GM12878 (cell line): Measurements from ENCODE around the gene IFT22. TPM values are rescaled to one million over a fixed set of nuclear protein-coding genes. Genes with fewer than 3 reads are reported as not detected.

Experiments
- ATAC-seq: fragments of 200-7000 bp; cut with Tn5 transposase; 3 replicates; pipeline ENCODE4 v1.9.1; 2020; ENCODE audit warnings: mild to moderate bottlenecking, moderate library complexity
- BruUV-seq: library from RNA; stranded (reverse); fragments of 400-500 nt; replicated peaks from 2 replicates; lab custom pipeline; 2021; lab: Mats Ljungman, UMichigan
- CTCF ChIA-PET: fragments of 300-600 bp; sonication (Branson Sonifier 250); formaldehyde crosslinking; extraction: SDS; loops from one replicate; lab custom pipeline; 2021; ENCODE audit warnings: inconsistent platforms; lab: Yijun Ruan, JAX
- POLR2A ChIA-PET: fragments of 350-600 bp; formaldehyde crosslinking; extraction: SDS; loops from one replicate; lab custom pipeline; 2021; ENCODE audit warnings: inconsistent platforms; lab: Charles Lee
- RAD21 ChIA-PET: fragments of 300-600 bp; sonication (Branson Sonifier 250); formaldehyde crosslinking; loops from one replicate; lab custom pipeline; 2023; ENCODE audit warnings: antibody characterized with exemption; ENCODE audit not compliant: unreplicated experiment; lab: Charles Lee
- SMC1A ChIA-PET: fragments of 300-600 bp; sonication (Branson Sonifier 250); formaldehyde crosslinking; loops from one replicate; lab custom pipeline; 2023; ENCODE audit not compliant: unreplicated experiment, uncharacterized antibody; lab: Charles Lee
- DNase-seq: peaks from one replicate; pipeline ENCODE4 v3.0.0-alpha.2; 2011; ENCODE audit warnings: low read depth, low spot score
- FAIRE-seq: peaks from 3 replicates; lab custom pipeline; 2011; peaks lifted over from hg19 to GRCh38; lab: Jason Lieb, UNC
- H2AFZ ChIP-seq: 2 replicates; pipeline ENCODE4 v1.6.0; 2011; ENCODE audit warnings: low read depth, low read length, control low read depth; ENCODE audit not compliant: control insufficient read depth
- H3K27ac ChIP-seq: 2 replicates; pipeline ENCODE4 v1.5.1; 2011; ENCODE audit warnings: control low read depth; ENCODE audit not compliant: control insufficient read depth, insufficient read depth
- H3K27me3 ChIP-seq, 2 experiments: replicated peaks in 1 of 2; 2 replicates each; pipeline versions ENCODE4 v1.6.0 to v1.6.1; 2011; ENCODE audit warnings: low read length in 1 of 2; ENCODE audit not compliant: control insufficient read depth in 2 of 2, insufficient read depth in 2 of 2
- H3K36me3 ChIP-seq, 2 experiments: 2 replicates each; pipeline ENCODE4 v1.5.1; 2011; ENCODE audit warnings: low read length in 1 of 2; ENCODE audit not compliant: control insufficient read depth in 2 of 2, insufficient read depth in 2 of 2
- H3K4me1 ChIP-seq: 2 replicates; pipeline ENCODE4 v1.6.1; 2011; ENCODE audit warnings: mild to moderate bottlenecking, low read length, moderate library complexity, mixed read lengths; ENCODE audit not compliant: control insufficient read depth, insufficient read depth
- H3K4me2 ChIP-seq: 2 replicates; pipeline ENCODE4 v1.6.0; 2011; ENCODE audit warnings: control low read depth; ENCODE audit not compliant: control insufficient read depth, insufficient read depth
- H3K4me3 ChIP-seq: fragments of 200-600 bp; sonication (generic); 2 replicates; pipeline ENCODE4 v1.5.1; 2016
- H3K79me2 ChIP-seq: 2 replicates; pipeline ENCODE4 v1.6.0; 2011; ENCODE audit warnings: low read length; ENCODE audit not compliant: control insufficient read depth, insufficient read depth
- H3K9ac ChIP-seq: 2 replicates; pipeline ENCODE4 v1.8.0; 2011; ENCODE audit warnings: low read length, control low read depth, mixed read lengths; ENCODE audit not compliant: control insufficient read depth, insufficient read depth
- H3K9me3 ChIP-seq: replicated peaks from 3 replicates; pipeline ENCODE4 v1.5.1; 2011; ENCODE audit warnings: mild to moderate bottlenecking, low read length; ENCODE audit not compliant: control insufficient read depth, insufficient read depth
- H4K20me1 ChIP-seq: 2 replicates; pipeline ENCODE4 v1.6.0; 2011; ENCODE audit not compliant: control insufficient read depth, insufficient read depth
- ATF7 ChIP-seq: fragments of 450-650 bp; IDR thresholded peaks from 2 replicates; pipeline ENCODE4 v1.6.1; 2016; ENCODE audit warnings: low read depth, mild to moderate bottlenecking
- BCLAF1 ChIP-seq: fragments of 450-650 bp; IDR thresholded peaks from 2 replicates; pipeline ENCODE4 v1.6.1; 2017; ENCODE audit warnings: antibody characterized with exemption, mild to moderate bottlenecking, moderate library complexity
- CHD1 ChIP-seq: IDR thresholded peaks from 2 replicates; pipeline ENCODE4 v1.6.1; 2012; ENCODE audit warnings: low read depth, low read length, improper control_type of control experiment
- CHD4 ChIP-seq: fragments of 200-600 bp; sonication (generic); IDR thresholded peaks from 2 replicates; pipeline ENCODE4 v1.6.1; 2016; ENCODE audit warnings: mild to moderate bottlenecking
- CTCF ChIP-seq, 3 experiments: IDR thresholded peaks in 2 of 3; conservative IDR thresholded peaks in 1 of 3; 2 replicates each; pipeline ENCODE4 v1.5.1; 2011; ENCODE audit warnings: low read depth in 3 of 3, low read length in 3 of 3, mild to moderate bottlenecking in 3 of 3, control low read depth in 2 of 3, moderate library complexity in 2 of 3, inconsistent platforms in 1 of 3, mixed read lengths in 1 of 3; ENCODE audit not compliant: control insufficient read depth in 2 of 3, insufficient read depth in 1 of 3; ENCODE audit errors: extremely low read depth in 1 of 3
- FOXK2 ChIP-seq: fragments of 450-650 bp; IDR thresholded peaks from 2 replicates; pipeline ENCODE4 v1.6.1; 2017; ENCODE audit warnings: mild to moderate bottlenecking, moderate library complexity
- HDGF ChIP-seq: fragments of 450-650 bp; IDR thresholded peaks from 2 replicates; pipeline ENCODE4 v1.6.1; 2016; ENCODE audit warnings: antibody characterized with exemption
- IKZF1 ChIP-seq: fragments of 450-650 bp; conservative IDR thresholded peaks from 2 replicates; pipeline ENCODE4 v1.6.1; 2017; ENCODE audit warnings: antibody characterized with exemption, mild to moderate bottlenecking
- IKZF2 ChIP-seq, 2 experiments: fragments of 450-650 bp; IDR thresholded peaks; 2 replicates each; pipeline ENCODE4 v1.6.1; 2017; ENCODE audit warnings: mild to moderate bottlenecking in 2 of 2, moderate library complexity in 2 of 2
- IRF5 ChIP-seq: fragments of 450-650 bp; IDR thresholded peaks from 2 replicates; pipeline ENCODE4 v1.6.1; 2017; ENCODE audit warnings: borderline replicate concordance
- JUND ChIP-seq: IDR thresholded peaks from 2 replicates; pipeline ENCODE4 v1.6.1; 2012; ENCODE audit warnings: low read depth, mild to moderate bottlenecking, low read length, improper control_type of control experiment, moderate library complexity
- MTA2 ChIP-seq: fragments of 450-650 bp; IDR thresholded peaks from 2 replicates; pipeline ENCODE4 v1.6.1; 2016; ENCODE audit warnings: low read depth, mild to moderate bottlenecking, moderate library complexity
- MTA3 ChIP-seq: IDR thresholded peaks from 2 replicates; pipeline ENCODE4 v1.6.1; 2012; ENCODE audit warnings: low read length, inconsistent platforms, borderline replicate concordance
- NKRF ChIP-seq: fragments of 450-650 bp; conservative IDR thresholded peaks from 2 replicates; pipeline ENCODE4 v1.6.1; 2017; ENCODE audit warnings: mild to moderate bottlenecking, moderate library complexity
- SIN3A ChIP-seq: IDR thresholded peaks from 2 replicates; pipeline ENCODE4 v1.6.1; 2012; ENCODE audit warnings: low read depth, low read length, improper control_type of control experiment
- SMARCA5 ChIP-seq: fragments of 450-650 bp; IDR thresholded peaks from 2 replicates; pipeline ENCODE4 v1.6.1; 2017; ENCODE audit warnings: mild to moderate bottlenecking
- TCF3 ChIP-seq: IDR thresholded peaks from 2 replicates; pipeline ENCODE4 v1.6.1; 2012; ENCODE audit warnings: low read depth, mild to moderate bottlenecking, low read length, borderline replicate concordance; ENCODE audit not compliant: insufficient read depth
- WRNIP1 ChIP-seq: IDR thresholded peaks from 2 replicates; pipeline ENCODE4 v1.6.1; 2011; ENCODE audit warnings: low read depth, low read length, improper control_type of control experiment, borderline replicate concordance
- WGBS: methylation state at CpG from one replicate; pipeline ENCODE4 v1.1.6; 2016; ENCODE audit warnings: low lambda C conversion rate; ENCODE audit not compliant: insufficient replicate concordance, insufficient coverage; ENCODE audit errors: missing lambda C conversion rate; 5-methylcytosine and 5-hydroxymethylcytosine counted together
- in situ Hi-C: fragments of 300-500 bp; cut with MboI; formaldehyde crosslinking; loops from 9 replicates; pipeline ENCODE4 v1.14.3; 2018; ENCODE audit warnings: mixed read lengths
- intact Hi-C: fragments of 100-400 bp; cut with micrococcal nuclease; formaldehyde crosslinking; loops from one replicate; pipeline ENCODE4 v1.14.2; 2022; ENCODE audit not compliant: unreplicated experiment
- polyA plus RNA-seq, 11 experiments: library from polyadenylated mRNA; depleted of rRNA in 4 of 11; unstranded in 6 of 11; stranded (reverse) in 5 of 11; fragments of >200 nt; fragmentation: Nextera tagmentation in 4 of 11; fragmentation: Illumina TruSeq in 1 of 11; extraction: Ambion mirVana in 4 of 11; extraction: Trizol in 1 of 11; gene quantifications; 1 replicate in 1 of 11; 2 replicates in 10 of 11; pipeline versions ENCODE4 v1.2.1 to v1.2.3, GENCODE V29; 2011 to 2016; ENCODE audit warnings: inconsistent platforms in 2 of 11, missing spikeins in 2 of 11, low read depth in 1 of 11
- total RNA-seq, 4 experiments: library from RNA; depleted of rRNA in 3 of 4; stranded (reverse); fragments of >200 nt in 3 of 4; fragmentation: Illumina TruSeq in 1 of 4; extraction: Trizol in 1 of 4; gene quantifications; 2 replicates each; pipeline versions ENCODE4 v1.2.1 to v1.2.3, GENCODE V29; 2013 to 2021

Gene IFT22
- total and polyA plus RNA-seq, 10 of the 15 experiments (the other 5 are each of a cell fraction or from before 2014, with no cell fraction given) = 10.1 to 25.7 (median 19.0) TPM

- no peaks in the 10 kb centered on the region for H4K20me1 ChIP-seq
- POLR2A ChIA-PET = no interaction called here
- RAD21 ChIA-PET = no interaction called here
- CTCF ChIA-PET = no interaction called here
- intact Hi-C loops (no loop called here), in situ Hi-C loops (no loop called here)
- WGBS = 42% methylated on average over 7 of the region's 7 CpGs
- H3K9ac ChIP-seq = no peak overlapping the region
- H3K4me3 ChIP-seq = no peak overlapping the region
- H3K4me2 ChIP-seq = no peak overlapping the region
- no peak for DNase-seq
- FAIRE-seq = no peak
- H3K79me2 ChIP-seq = no peaks in the 10 kb centered on the region
- no TSS peak for BruUV-seq
- no peaks in the 10 kb centered on the region for H3K36me3 ChIP-seq
- TF ChIP-seq CTCF (IDR thresholded peaks at IDR 0.05 in 2 of 3, conservative IDR thresholded peaks at IDR 0.05 in 1 of 3; ENCODE audit: control insufficient read depth in 2 of 3, extremely low read depth in 1 of 3, insufficient read depth in 1 of 3, low read depth in 3 of 3, low read length in 3 of 3) (no peak), IKZF1 (no peak), TCF3 (no peak), MTA2 (no peak), CHD4 (no peak), HDGF (no peak), JUND (no peak), IKZF2 (IDR thresholded peaks at IDR 0.05) (no peak), BCLAF1 (no peak), MTA3 (no peak), FOXK2 (no peak), NKRF (no peak), IRF5 (no peak), ATF7 (no peak), SMARCA5 (no peak), WRNIP1 (no peak), SIN3A (no peak), CHD1 (no peak)
- no peak overlapping the region for H3K27ac ChIP-seq
- SMC1A ChIA-PET = no interaction called here
- no peak overlapping the region for H2AFZ ChIP-seq
- H3K9me3 ChIP-seq = no peaks in the 10 kb centered on the region
- H3K4me1 ChIP-seq = no peaks in the 10 kb centered on the region
- H3K27me3 ChIP-seq = no peaks in the 10 kb centered on the region
- ATAC-seq = no peak
Observed at GRCh38 chr7:101342892-101343291, 21.3 kb upstream of the IFT22 start.
